Skin epidermis (tissue), 12 donors: Measurements from ENCODE around the gene DHRS3.
"Not testable (repeated sequence)": the region's sequence is repeated elsewhere in the genome, so short reads cannot be mapped to it uniquely, and the experiment has no call there.

Experiments used
- H3K27ac ChIP-seq, 21 experiments: fragments of 200-600 bp; sonication (generic) in 11 of 21; one replicate each; pipeline ENCODE4 v1.5.0; 2020; ENCODE audit warnings: mild to moderate bottlenecking in 3 of 21, inconsistent platforms in 2 of 21, moderate library complexity in 2 of 21
- H3K4me3 ChIP-seq, 7 experiments: fragments of 200-600 bp; sonication (generic) in 2 of 7; one replicate each; pipeline ENCODE4 v1.5.0; 2020; ENCODE audit warnings: inconsistent platforms in 2 of 7, mild to moderate bottlenecking in 2 of 7, moderate library complexity in 1 of 7

Gene DHRS3

GRCh38 chr1:12546771-12547585 lies 71.0 kb downstream of the DHRS3 start:
- H3K4me3 ChIP-seq = no peak overlapping the region
- peak overlapping the region in 5 of 21 experiments; percentile 13 to 79 (median 63) for H3K27ac ChIP-seq

DNA sequence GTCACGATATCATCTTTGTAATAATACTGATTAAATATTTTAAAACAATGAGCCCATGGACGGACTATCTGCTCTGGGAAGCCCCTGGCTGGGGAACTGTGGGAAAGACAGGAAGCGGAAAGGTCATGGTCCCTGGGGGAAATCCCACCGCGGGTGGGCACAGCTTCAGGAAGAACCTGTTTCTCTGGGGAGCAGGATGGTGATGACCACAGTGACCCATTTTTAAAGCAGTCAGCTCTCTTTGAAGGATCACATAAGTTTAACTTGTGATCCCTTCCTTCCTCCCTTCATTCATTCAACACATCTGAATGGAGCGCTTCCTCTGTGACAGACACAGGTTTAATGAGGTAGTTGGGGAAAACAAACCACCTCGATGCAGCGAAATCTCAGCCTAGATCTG lies 73.0 kb downstream of the DHRS3 start:
- Histone ChIP-seq H3K4me3 (no peak overlapping the region), H3K27ac (no peak overlapping the region)

GRCh38 chr1:12544357-12544756 lies 73.7 kb downstream of the DHRS3 start:
- Histone ChIP-seq H3K27ac (no peak overlapping the region), H3K4me3 (no peak overlapping the region)

GRCh38 chr1:12543740-12544154 lies 74.3 kb downstream of the DHRS3 start:
- Histone ChIP-seq H3K27ac (no peak overlapping the region), H3K4me3 (no peak overlapping the region)

- Histone ChIP-seq H3K27ac (no peak overlapping the region), H3K4me3 (no peak overlapping the region)
These were observed 75.1 kb downstream of the DHRS3 start for GRCh38 chr1:12542616-12543592.

GRCh38 chr1:12542138-12542465 lies 75.9 kb downstream of the DHRS3 start:
- H3K27ac ChIP-seq = peak overlapping the region in 1 of 21 experiments; percentile 49
- no peak overlapping the region for H3K4me3 ChIP-seq

- peak overlapping the region in 5 of 21 experiments; percentile 19 to 69 (median 45) for H3K27ac ChIP-seq
- no peak overlapping the region for H3K4me3 ChIP-seq
These were observed 76.5 kb downstream of the DHRS3 start for GRCh38 chr1:12541274-12542137.

GRCh38 chr1:12540580-12541273 lies 77.3 kb downstream of the DHRS3 start:
- peak overlapping the region in 5 of 21 experiments; percentile 23 to 69 (median 50) for H3K27ac ChIP-seq
- no peak overlapping the region for H3K4me3 ChIP-seq

DNA sequence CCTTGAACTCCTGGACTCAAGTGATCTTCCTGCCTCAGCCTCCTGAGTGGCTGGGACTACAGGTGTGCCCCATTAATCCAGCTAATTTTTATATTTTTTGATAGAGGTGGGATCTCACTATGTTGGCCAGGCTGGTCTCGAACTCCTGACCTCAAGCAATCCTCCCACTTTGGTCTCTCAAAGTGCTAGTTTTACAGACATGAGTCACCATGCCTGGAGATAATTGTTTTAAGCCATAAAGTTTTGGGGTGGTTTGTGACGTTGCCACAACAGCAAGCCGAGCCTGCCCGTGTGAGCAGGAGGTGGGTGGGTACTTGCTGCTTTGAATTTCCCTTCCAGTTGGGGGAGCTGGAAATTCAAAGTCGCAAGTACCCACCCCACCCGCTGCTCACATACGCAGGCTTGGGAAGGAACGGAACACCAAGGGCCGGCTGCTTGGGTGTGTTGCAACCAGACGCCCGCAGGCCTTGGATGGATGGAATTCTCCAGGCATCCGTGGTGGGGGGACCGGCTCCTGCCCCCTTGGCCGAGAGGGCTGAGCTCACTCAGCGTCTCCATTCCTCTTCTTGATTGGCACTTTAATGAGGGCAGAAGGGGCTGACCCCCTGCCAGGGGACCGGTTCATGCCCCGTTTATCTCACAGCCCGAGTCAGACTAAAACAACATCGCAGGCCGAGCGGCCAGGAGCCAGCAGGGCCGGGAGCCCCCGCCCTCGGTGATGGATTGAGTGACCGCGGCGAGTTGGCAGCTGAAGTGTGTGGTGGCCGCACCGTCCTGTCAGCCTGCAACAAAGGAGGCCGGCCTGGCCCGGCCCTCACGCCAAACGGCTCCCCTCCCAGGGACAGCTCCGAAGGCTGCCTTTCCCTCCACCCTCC lies 78.1 kb downstream of the DHRS3 start:
- peak overlapping the region in 4 of 21 experiments; percentile 25 to 69 (median 52) for H3K27ac ChIP-seq
- no peak overlapping the region for H3K4me3 ChIP-seq

GRCh38 chr1:12539320-12539704 lies 78.7 kb downstream of the DHRS3 start:
- peak overlapping the region in 2 of 21 experiments; percentile 10 to 34 for H3K27ac ChIP-seq
- no peak overlapping the region for H3K4me3 ChIP-seq

DNA sequence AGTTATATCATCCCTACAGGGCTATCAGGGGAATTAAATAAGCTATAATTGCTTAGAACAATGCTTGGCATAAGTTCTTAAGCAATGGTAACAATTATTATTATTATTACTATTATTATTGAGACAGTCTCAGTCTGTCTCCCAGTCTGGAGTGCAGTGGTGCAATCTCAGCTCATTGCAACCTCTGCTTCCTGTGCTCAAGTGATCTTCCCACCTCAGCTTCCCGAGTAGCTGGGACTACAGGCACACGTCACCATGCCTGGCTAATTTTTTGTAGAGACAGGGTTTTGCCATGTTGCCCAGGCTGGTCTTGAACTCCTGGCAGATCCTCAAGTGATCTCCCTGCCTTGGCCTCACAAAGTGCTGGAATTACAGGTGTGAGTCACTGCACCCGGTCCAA lies 79.5 kb downstream of the DHRS3 start:
- H3K4me3 ChIP-seq, H3K27ac ChIP-seq: not testable (repeated sequence)

- Histone ChIP-seq H3K27ac (no peak overlapping the region), H3K4me3 (no peak overlapping the region)
These were observed 80.0 kb downstream of the DHRS3 start for GRCh38 chr1:12537906-12538461.

DNA sequence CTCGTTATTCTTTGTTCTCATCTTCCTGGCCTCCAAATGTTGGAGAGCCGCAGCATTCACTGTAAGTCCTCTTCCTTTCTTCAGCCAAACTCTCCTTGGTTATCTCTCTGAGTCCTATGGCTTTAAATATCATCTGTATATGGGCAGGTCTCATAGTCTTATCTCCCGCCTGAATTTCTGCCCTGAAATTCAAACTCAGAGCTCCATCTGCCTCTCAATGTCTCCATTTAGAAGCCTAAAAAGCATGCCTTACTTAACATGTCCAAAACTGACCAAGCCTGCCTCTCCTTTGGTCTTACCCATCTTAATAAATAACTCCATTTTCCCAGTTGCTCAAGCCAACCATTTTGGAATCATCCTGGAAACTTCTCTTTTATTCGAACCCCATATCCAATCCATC lies 80.7 kb downstream of the DHRS3 start:
- H3K27ac ChIP-seq = no peak overlapping the region
- H3K4me3 ChIP-seq = no peak overlapping the region

DNA sequence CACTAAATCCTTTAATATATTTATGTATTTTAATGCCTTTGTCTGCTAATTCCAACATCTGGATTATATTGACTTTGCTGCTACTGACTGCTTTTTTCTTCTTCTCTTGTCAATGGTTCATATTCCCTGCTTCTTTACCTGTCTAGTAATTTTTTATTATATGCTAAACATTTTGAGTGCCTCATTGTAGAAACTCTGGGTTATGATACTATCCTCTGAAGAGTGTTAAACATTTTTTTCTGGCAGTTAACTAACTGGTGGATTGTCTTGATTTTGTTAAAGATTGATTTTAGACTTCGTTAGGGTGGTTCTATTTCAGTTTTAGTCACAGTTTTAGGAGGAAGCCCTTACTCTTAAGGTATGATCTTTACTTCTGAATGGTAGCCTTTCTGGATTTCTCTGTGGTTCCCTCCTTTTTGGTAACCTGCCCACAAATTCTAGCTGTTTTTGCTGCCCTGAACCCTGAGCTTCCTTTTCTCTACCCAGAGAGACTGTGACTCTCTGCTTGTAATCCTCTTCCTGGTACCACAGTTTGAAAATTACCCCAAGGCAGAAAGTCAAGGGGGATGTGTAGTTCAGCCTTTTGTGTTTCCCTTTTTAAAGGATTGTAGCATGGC lies 81.9 kb downstream of the DHRS3 start:
- Histone ChIP-seq H3K27ac (no peak overlapping the region), H3K4me3 (no peak overlapping the region)

GRCh38 chr1:12532405-12533315 lies 85.3 kb downstream of the DHRS3 start:
- Histone ChIP-seq H3K27ac (no peak overlapping the region), H3K4me3 (no peak overlapping the region)

DNA sequence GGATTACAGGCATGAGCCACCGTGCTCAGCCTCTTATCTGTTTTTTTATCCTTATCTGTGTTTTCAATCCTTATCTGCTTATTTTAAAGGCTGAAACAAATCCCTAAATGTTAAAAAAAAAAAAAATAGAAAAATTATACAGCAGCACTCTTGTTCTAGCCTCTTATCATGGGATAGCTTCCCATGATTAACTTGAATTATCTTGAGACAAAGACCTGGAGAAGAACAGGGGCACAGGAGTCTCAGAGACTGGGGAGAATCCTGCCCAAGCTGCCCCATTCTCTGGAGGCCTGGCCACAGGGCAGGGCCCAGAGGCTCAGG lies 86.9 kb downstream of the DHRS3 start:
- Histone ChIP-seq H3K27ac (no peak overlapping the region), H3K4me3 (no peak overlapping the region)
